Measurements from ENCODE around the gene PHF2. TPM values are rescaled to one million over a fixed set of nuclear protein-coding genes. Genes with fewer than 3 reads are reported as not detected.

PHF2 gene
- total and polyA plus RNA-seq, 2 of the 8 experiments (the other 6 are each of a cell fraction or from before 2014, with no cell fraction given) = 3.4 to 9.4 TPM

GRCh38 chr9:93721417-93721965 is 145.1 kb downstream of the PHF2 start:
- no peak for FAIRE-seq
- Histone ChIP-seq H4K91ac (replicated peaks; ENCODE audit: insufficient read length, low read length) (no peak overlapping the region), H2BK12ac (ENCODE audit: low read depth, low read length) (no peak overlapping the region), H3K18ac (ENCODE audit: extremely low read depth, low read length) (no peak overlapping the region), H3K4me2 (ENCODE audit: insufficient read depth in 1 of 2, low read depth in 2 of 2, low read length in 2 of 2) (no peak overlapping the region), H2AFZ (ENCODE audit: low read length) (no peak overlapping the region), H4K8ac (ENCODE audit: extremely low read depth, insufficient read depth, low read length) (no peak overlapping the region), H3K4ac (replicated peaks; ENCODE audit: insufficient read length, low read depth, low read length) (no peak overlapping the region), H4K20me1 (replicated peaks in 1 of 2; ENCODE audit: control insufficient read depth in 1 of 2, insufficient read depth in 2 of 2, low read length in 2 of 2) (no peaks in the 10 kb centered on the region), H3K9ac (replicated peaks in 1 of 4; ENCODE audit: extremely low read depth in 1 of 4, low read depth in 3 of 4, low read length in 3 of 4) (no peak overlapping the region), H2AK5ac (ENCODE audit: low read depth, low read length) (no peak overlapping the region), H3K27ac (ENCODE audit: low read depth, low read length) (no peak overlapping the region), H3K9me3 (ENCODE audit: insufficient read depth in 2 of 2, low read depth in 1 of 2, low read length in 1 of 2) (peaks cover 4 to 6% of the 10 kb centered on the region in 2 experiments; a peak in 2 of 4 replicates), H2BK120ac (replicated peaks; ENCODE audit: low read depth, low read length) (no peak overlapping the region), H2BK20ac (ENCODE audit: low read length) (no peak overlapping the region), H3K4me1 (replicated peaks in 1 of 4; ENCODE audit: control insufficient read depth in 3 of 4, insufficient read depth in 4 of 4, low read length in 3 of 4) (no peaks in the 10 kb centered on the region), H2BK15ac (ENCODE audit: low read length) (no peak overlapping the region), H3K27me3 (replicated peaks in 1 of 4; ENCODE audit: control insufficient read depth in 3 of 4, extremely low read depth in 1 of 4, insufficient read depth in 3 of 4, low read length in 3 of 4) (no peaks in the 10 kb centered on the region), H3K23ac (ENCODE audit: insufficient read length) (no peak overlapping the region), H3K14ac (ENCODE audit: insufficient read length) (no peak overlapping the region), H3K36me3 (ENCODE audit: control insufficient read depth in 2 of 4, insufficient read depth in 4 of 4, low read length in 3 of 4) (no peaks in the 10 kb centered on the region), H4K5ac (ENCODE audit: insufficient read length, low read depth, low read length) (no peak overlapping the region), H2BK5ac (ENCODE audit: low read depth, low read length) (no peak overlapping the region), H3K56ac (replicated peaks; ENCODE audit: insufficient read length, low read depth, low read length) (no peak overlapping the region), H3K23me2 (ENCODE audit: low read depth, low read length) (no peaks in the 10 kb centered on the region), H3K79me1 (ENCODE audit: low read depth, low read length) (no peaks in the 10 kb centered on the region), H3K79me2 (ENCODE audit: control insufficient read depth in 1 of 2, insufficient read depth in 2 of 2, low read length in 2 of 2) (no peaks in the 10 kb centered on the region), H3K4me3 (ENCODE audit: extremely low read depth in 1 of 4, insufficient read depth in 2 of 4, low read depth in 3 of 4, low read length in 4 of 4) (no peak overlapping the region)
- no peak for DNase-seq (ENCODE audit: low read depth in 1 of 2, low spot score in 2 of 2)
- ChIA-PET CTCF (ENCODE audit: partially characterized antibody) (no interaction called here), POLR2A (ENCODE audit: partially characterized antibody) (no interaction called here)
- 83% methylated on average over 13 of the region's 13 CpGs; no CpG with 5 or more reads in 1 of the 2 experiments for WGBS, 2 experiments (ENCODE audit: extremely low coverage in 1 of 2, insufficient coverage in 1 of 2, insufficient read length in 1 of 2, insufficient replicate concordance in 2 of 2, low coverage in 1 of 2, low lambda C conversion rate in 2 of 2, missing lambda C conversion rate in 1 of 2)
- TF ChIP-seq SIX5 (IDR thresholded peaks at IDR 0.05; ENCODE audit: low read depth, low read length) (no peak), JUN (IDR thresholded peaks at IDR 0.05; ENCODE audit: low read depth, low read length) (no peak), NRF1 (IDR thresholded peaks at IDR 0.05; ENCODE audit: low read depth, low read length) (no peak), TCF12 (IDR thresholded peaks at IDR 0.05; ENCODE audit: low read depth, low read length) (no peak), BRCA1 (IDR thresholded peaks at IDR 0.05; ENCODE audit: low read depth, low read length) (no peak), KDM4A (IDR thresholded peaks at IDR 0.05; ENCODE audit: low read depth, low read length, severe bottlenecking) (no peak), RFX5 (IDR thresholded peaks at IDR 0.05; ENCODE audit: borderline replicate concordance, low read depth, low read length) (no peak), RAD21 (IDR thresholded peaks at IDR 0.05 in 1 of 2, conservative IDR thresholded peaks at IDR 0.05 in 1 of 2; ENCODE audit: low read depth in 2 of 2, low read length in 2 of 2) (no peak), CHD1 (IDR thresholded peaks at IDR 0.05; ENCODE audit: low read depth, low read length) (no peak), RXRA (IDR thresholded peaks at IDR 0.05; ENCODE audit: insufficient read depth, low read depth, low read length) (no peak), USF2 (IDR thresholded peaks at IDR 0.05; ENCODE audit: low read length) (no peak)

All from H1 (cell line).